ENCODE measurements around the gene SORD.
"Not testable (repeated sequence)": the region's sequence is repeated elsewhere in the genome, so short reads cannot be mapped to it uniquely, and the experiment has no call there.

SORD gene

DNA sequence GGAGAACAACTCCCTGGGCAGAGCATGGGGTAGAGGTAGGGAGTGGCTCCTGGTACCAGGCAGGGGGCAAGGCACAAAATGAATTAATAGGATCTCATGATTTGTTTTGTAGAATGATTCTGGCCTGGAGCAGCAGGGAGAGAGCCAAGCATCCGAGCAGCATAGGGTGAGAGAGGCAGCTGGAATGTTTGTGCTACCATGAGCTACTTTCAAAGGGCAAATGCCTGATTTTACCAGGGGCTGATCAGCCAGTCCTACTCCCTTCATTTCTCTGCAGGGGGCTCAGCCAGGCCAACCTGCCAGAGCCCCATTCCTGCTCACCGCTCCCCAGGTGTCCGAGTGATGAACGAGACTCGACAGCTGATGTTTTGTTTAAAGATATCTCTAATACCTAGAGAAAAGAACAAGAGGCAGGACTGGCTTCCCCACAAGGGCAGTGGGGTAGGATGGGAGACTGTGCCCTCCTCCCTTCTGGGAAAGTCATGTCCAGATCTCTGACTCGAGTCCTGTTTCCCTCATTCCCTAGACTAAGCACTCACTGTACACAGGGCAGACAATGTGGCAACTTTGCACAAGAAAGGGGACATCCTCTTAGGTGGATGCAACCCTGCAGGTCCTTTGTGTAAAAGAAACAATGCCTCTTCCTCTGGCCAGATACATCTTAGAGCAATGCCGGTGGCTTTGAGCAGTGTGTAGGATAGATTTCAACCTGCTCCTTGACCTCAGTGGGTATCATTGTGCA, 78.1 kb downstream of the SORD start:
- no peak for DNase-seq

DNA sequence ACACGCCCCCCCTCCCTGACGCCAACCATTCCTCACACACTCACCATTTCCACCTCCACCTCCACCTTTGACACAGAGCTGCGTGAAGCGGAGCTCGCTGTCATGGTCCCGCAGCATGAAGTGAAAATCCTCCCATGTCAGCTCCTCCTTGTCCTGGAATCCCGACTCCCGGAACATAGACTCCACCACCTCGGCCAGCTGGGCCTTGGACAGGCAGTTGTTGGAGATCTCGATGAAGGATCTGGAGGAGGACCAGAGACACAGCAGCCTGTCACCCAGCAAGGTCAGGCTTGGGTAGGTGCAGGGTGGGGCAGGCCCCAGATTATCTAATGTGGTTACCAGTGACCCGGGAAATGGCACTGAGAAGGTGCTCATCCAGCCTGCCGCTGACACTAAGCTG, 78.8 kb downstream of the SORD start:
- DNase-seq: no peak

DNA sequence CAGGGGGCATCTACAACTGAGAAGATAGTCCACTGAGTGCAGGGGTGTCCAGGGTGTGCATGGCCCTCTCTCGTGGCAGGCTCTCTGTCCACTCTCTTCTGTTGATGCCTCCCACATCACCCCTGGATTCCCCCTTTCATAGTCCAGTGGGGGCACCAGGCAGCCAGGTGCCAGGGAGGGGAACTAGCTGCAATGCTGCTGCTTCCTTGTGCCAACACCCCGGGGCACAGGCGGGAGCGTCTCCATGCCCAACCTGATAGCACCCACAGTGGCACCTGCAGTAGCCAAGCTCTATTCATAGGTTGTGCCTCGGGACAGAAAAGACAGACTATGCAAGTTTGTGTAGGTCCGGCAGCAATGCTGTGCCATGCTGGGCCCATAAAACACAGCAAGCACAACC, 79.2 kb downstream of the SORD start:
- no peak for DNase-seq

GRCh38 chr15:45104170-45104569, 81.2 kb downstream of the SORD start:
- not testable (repeated sequence) for DNase-seq

DNA sequence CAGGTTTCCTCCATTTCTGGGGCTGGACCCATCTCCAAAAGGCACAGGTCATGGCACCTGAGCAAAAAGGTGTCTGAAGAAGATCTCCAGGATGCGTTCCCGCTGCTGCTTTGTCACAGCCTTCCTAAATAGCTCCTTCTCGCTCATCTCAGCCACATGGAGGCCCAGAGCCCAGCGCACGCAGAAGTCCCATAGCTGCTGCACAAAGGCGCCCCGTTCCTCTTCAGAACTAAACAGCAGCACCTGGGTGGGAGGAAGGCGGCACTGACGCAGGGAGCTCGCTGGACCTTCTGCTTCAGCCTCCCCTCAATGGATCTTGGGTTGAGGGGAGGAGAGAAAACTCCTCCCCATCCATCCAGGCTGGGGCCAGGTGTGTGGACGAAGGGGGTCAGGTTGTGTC, 82.6 kb downstream of the SORD start:
- DNase-seq: no peak

GRCh38 chr15:45106002-45106790, 83.2 kb downstream of the SORD start:
- no peak for DNase-seq

- DNase-seq: no peak
Observed at GRCh38 chr15:45107941-45108630, 85.1 kb downstream of the SORD start.

DNA sequence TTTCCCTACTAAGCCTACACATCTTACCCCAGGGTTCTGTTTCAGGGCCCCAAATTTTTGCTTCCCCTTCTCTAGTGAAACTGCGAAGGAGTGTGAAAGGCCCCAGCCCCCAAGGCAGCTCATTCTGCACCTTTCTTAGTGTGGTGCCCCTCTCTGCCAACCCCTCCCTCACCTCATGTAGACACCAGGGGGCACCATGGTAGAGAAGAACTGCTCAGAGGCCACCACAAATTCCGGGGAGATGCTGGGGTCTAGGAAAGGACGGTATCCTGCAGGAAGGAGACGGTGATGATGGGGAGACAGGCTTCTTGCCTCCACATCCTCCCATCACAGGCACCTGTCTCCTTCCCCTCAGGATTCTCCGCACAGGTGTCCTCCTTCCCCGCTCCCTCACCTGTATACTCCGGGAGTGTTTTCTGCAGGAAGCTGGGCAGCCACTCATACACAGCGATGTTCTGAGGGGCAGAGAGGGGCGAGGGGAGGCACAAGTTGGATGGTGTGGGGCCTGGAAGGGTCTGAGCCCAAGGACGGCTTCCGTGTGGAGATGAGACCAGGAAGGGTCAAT, 87.3 kb downstream of the SORD start:
- no peak for DNase-seq

DNA sequence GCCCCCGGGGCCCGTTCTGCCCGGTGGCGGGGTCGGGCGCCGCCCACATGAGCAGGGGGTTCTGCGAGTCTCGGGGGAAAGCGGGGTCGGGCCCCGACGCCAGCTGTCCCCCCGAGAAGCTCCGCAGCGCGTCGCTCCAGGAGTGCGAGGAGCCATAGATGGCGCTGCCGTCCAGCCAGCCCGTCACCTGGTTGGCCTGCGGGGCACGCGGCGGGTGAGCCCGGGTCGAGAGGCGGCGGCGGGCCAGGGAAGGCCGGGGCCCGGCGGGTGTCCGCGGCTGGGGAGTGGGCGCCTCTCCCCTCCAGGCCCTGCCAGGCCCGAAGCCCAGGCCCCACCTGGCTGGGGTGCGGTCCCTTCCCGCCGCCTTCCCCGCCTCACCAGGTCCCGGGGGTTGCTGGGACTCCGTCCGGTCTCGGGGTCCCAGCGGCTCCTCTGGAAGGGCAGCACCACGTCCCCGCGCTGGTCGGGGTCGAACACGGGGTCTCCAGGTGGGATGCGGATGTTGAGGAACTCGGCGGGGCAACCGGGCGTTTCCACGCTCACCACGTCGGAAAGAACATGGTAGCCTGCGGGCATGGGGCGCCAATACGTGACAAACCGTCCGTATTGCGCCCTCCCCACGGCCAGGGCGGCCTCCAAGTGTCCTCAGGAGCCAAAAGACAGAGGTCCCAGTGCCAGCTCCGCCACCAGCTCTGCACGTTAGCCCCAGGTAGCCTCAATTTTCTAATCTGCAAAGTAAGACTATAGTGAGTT, 88.6 kb downstream of the SORD start:
- DNase-seq: no peak

DNA sequence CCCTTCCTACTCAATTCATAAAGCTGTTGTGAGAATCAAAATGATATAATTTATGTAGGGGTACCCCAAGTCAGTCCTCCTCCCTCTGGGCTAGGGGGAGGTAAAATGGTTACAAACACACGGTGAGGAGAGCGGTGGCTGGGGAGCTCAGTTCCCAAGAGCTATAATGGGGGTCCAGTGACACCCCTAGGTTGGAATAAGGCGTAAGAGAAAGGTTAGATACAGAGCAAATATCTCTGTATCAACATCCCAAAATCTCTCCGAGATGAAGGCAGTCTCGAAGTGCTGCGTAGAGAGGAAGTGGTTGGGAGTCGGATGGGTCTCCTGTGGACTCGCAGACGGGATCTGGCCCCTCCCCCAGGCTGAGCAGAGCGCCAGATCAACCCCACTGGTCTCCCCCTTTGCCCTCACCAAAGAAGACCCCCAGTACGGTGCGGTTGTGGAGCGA, 89.2 kb downstream of the SORD start:
- no peak for DNase-seq

- peak; percentile 75 for DNase-seq
Observed at GRCh38 chr15:45112591-45113379, 89.8 kb downstream of the SORD start.

DNA sequence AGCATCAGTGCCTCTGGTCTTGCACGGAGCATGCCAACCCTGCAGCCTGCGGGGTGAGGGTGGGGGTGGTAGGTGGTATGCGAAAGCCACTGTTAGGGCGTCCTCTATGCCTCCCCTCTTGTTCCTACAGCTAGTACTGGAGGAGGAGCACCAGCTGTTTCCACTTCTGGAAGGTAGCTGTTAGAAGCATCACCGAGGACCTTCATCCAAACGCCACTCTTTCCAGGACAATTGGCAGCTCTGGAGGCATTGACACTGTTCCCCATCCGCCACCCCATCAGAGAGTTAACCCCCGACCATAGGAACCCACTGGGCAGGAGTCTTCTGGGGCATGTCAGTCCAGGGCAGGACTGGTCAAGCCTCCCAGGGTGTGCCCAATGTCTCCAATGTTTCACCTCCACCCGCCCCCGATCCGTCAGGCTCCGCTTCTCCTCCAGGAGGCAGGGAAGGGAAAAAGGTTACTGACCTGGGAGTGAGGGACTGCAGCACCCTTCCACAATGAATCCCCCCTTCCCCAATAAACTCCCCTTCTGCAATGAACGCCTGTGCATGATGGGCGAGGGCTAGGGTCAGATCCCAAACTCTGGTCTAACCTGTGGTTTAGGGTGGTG, 90.5 kb downstream of the SORD start:
- no peak for DNase-seq

DNA sequence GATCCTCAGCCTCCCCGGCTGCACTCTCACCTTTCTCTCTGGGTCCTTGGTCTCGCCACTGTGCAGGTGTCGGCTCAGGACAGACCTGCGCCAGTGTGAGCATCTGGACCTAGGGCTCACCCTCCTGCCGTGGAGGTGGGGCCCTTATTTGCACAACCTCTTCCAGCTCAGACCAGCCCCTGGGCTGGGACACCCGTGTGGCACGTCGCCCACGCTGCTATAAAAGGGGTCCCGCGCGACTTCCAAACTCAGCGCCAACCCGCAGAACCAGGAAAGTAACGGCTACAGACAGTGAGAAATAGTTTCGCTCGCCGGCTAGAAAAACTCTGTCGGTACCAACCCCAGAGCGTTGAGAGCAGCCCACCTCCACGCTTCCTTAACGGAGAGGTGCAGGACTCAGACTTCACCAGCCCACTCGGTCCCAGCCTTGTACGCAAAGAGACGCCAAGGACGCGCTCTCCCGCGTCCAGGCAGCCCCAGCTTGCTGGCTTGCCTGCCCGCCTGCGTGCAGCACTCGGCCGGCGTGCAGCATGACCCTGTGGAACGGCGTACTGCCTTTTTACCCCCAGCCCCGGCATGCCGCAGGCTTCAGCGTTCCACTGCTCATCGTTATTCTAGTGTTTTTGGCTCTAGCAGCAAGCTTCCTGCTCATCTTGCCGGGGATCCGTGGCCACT, 91.2 kb downstream of the SORD start, which contains the start of the genes DUOX2 and DUOXA2:
TSS of gene DUOX2 (minus strand) at position 97 of the 675 bp plus-strand sequence. CDS start 761 bp downstream, outside the sequence.
TSS of gene DUOXA2 (plus strand) at position 251 of the 675 bp plus-strand sequence. CDS start at position 531, 280 bp downstream.
- DNase-seq: peak; percentile 54

GRCh38 chr15:45114751-45115085, 91.7 kb downstream of the SORD start:
- peak; percentile 40 for DNase-seq

DNA sequence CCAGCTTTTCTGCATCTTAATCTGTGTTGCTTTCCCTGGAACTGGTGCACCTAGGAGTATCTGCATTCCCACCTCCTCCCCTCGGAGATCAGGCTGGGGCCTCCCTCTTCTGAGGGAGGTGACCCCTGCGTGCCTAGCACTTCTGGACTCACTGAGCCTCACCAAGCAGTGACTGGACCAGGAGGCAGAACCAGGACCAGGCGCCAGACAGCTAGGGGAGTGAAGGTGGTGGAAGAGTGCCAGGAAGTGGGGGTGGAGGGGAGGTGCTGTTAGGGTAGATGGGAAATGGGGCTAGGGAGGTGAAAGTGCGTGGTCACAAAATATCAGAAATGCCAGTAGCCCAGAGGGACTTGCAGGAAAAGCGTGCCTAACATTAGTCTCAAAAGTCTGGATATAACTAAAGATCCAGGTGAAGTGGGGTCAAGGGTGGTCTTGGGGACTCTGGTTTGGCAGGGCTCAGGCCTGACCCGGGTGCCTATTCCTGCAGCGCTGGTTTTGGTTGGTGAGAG, 92.4 kb downstream of the SORD start:
- DNase-seq: no peak

GRCh38 chr15:45116006-45116481, 93.0 kb downstream of the SORD start:
- no peak for DNase-seq

DNA sequence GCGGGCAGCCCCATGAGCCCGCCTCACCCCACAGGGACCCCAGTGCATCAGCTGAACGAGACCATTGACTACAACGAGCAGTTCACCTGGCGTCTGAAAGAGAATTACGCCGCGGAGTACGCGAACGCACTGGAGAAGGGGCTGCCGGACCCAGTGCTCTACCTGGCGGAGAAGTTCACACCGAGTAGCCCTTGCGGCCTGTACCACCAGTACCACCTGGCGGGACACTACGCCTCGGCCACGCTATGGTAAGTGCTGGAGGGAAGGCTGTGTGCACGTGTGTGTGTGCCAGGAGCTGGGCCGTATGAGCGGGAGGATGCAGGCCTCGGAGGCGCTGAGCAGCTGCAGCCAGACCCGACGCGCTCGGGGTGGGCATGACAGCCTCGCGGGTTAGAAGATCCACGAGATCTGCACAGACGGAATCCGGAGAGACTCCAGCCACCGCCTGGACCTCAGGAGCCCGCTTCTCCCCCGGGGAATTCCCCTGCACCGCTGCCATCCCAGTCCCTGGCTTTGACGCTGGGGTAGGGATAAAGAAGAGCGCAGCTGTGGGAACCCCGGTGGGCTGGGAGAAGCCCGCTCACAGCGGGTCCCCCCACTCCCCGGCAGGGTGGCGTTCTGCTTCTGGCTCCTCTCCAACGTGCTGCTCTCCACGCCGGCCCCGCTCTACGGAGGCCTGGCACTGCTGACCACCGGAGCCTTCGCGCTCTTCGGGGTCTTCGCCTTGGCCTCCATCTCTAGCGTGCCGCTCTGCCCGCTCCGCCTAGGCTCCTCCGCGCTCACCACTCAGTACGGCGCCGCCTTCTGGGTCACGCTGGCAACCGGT, 93.7 kb downstream of the SORD start:
- DNase-seq: peak; percentile 74

- no peak for DNase-seq
Observed at GRCh38 chr15:45117308-45118130, 94.5 kb downstream of the SORD start.
